HL-60/S4 treated with retinoic acid at 250 ng/mL for 4 days and 3 days (cell line): Measurements from ENCODE around the gene BMAL2.

Source experiments
- in situ Hi-C: fragments of 300-500 bp; cut with MboI; formaldehyde crosslinking; loops from 2 replicates; pipeline ENCODE4 v1.7.0; 2022; ENCODE audit warnings: low sequenced_read_pairs

The BMAL2 gene, protein sequence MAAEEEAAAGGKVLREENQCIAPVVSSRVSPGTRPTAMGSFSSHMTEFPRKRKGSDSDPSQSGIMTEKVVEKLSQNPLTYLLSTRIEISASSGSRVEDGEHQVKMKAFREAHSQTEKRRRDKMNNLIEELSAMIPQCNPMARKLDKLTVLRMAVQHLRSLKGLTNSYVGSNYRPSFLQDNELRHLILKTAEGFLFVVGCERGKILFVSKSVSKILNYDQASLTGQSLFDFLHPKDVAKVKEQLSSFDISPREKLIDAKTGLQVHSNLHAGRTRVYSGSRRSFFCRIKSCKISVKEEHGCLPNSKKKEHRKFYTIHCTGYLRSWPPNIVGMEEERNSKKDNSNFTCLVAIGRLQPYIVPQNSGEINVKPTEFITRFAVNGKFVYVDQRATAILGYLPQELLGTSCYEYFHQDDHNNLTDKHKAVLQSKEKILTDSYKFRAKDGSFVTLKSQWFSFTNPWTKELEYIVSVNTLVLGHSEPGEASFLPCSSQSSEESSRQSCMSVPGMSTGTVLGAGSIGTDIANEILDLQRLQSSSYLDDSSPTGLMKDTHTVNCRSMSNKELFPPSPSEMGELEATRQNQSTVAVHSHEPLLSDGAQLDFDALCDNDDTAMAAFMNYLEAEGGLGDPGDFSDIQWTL

DNA sequence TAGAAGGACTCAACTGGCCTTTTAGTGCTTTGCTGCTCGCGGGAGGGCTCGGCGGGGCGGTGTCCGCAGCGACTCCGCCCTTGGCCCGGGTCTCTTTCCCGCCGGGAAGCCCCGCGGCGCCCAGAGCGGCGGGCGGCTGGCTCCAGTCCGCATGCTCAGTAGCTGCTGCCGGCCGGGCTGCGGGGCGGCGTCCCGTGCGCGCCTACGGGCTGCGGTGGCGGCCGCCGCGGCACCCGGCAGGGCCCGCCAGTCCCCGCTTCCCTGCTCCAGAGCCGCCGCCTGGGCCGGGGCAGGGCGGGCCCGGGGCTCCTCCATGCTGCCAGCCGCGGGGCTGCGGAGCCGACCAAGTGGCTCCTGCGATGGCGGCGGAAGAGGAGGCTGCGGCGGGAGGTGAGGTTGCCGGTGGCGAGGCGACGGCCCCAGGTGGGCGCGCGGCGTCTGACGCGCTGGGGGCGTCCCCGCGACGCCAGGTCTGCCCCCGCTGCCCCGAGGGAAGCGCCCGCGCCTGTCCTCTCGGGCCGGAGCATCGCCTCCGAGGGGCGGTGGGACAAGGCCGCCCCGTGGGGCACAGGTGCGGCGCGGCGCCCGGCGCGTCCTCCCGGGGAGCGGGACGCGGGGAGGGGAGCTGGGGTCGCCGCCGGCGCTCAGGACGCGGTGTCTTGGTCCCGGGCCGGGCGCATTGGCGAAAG, at the start of gene BMAL2:
TSS of gene BMAL2 (plus strand) at position 123 of the 689 bp plus-strand sequence. CDS start at position 360, 237 bp downstream.
- in situ Hi-C loops: no loop called here

DNA sequence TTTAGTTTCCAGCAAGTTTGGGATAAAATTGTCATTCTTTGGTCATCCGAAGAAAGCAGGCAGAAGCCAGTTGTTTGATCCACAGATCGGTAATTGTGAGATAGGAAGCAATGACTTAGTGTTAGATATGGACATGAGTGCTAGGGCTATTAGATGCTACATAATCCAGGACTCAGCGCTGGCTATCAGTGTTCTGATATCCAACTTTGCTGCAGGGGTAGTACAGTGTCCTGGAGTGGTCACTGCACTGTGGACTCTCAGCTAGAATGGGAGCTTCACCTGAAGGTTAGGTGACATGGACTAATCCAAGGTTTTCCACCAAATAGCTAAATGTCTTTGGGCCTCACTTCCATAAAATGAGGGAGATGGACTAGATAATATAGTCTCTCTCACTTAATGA, 48.6 kb upstream of the BMAL2 start:
- in situ Hi-C loops: no loop called here

DNA sequence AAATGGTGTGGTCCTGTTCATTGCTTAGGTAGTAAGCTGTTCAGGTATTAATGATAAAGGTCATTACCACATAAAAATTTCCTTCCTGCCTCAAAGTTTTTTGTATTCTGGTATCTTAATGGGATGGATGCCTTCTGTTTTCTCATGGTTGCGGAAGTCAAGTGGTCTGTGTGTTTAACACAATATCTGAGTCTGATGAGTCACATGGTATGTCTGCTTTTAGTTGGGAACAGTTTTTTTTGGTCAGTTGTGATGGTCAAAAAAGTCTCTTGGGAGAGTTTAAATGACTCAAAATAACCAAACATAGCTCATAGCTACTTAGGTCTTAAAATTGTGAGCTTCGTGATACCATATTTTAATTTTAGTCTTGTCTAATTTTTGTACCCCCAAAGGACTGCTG, 47.9 kb upstream of the BMAL2 start:
- in situ Hi-C loops: no loop called here

DNA sequence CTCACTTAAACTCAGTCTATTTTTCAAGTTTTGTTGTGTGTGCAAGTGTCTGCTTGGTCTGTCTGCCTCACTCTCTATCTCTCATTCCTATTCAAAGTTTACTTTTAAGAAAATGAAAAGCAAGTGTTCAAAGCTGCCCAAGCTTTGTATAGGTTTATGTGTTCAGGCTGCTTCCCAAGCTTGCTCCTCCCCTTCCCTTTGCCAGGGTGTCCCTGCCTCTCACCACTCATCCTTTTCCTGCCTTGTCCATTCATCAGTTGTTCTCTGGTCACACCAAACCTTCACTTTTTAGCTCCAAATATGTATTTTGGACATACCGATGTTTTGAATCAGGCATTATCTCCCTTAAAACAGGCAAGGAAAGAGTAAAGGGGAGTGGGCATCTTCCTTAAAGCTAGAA, 47.2 kb upstream of the BMAL2 start:
- in situ Hi-C loops: no loop called here

DNA sequence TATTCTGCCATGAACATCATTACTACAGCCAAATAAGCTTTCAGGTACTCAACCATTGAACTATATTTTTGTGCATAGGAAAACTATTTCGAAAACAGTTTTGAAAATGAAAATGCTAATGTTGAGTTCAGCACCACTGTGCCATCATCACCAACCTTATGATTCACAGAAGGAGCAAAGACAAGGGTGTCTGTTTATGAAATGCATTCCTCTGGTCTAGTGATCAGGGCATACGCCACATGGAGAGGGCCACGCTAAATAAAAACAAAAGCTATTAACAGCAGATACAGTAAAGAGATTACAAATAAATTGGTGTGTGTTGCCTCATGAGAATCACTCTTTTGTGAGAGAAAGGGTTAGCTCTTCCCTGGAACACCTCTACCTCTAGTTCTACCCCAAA, 43.2 kb upstream of the BMAL2 start:
- in situ Hi-C loops: no loop called here

DNA sequence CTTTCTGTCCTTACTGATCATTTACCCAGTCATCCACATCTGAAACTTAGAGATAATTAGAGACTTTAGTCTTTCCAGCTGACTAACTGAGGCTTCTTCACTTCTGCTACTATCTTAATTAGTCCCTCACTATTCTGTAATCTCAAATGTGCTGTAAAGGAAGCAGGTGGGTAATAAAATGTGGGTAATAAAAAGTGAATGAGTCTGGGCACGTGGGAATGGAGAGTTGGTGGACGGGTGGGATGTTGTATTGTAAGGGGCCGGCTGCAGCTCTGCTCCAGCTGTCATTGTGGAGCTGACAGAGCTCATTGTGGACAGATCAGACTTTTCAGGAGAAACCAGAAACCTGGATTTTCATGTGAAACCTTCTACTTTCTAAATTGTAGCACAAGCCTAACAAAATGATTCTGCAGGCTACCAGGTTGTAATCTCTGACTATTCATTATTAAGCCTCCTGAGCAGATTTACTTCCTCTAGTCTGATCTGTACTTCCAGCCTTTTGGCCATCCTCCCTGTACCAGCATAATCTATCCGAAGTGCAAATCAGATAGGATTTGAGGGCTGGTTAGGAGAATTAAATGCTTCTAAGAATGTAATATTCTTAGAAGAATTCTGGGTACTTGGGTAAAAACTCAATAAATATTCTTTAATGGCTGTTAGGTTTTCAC, 42.0 kb upstream of the BMAL2 start:
- in situ Hi-C loops: no loop called here

DNA sequence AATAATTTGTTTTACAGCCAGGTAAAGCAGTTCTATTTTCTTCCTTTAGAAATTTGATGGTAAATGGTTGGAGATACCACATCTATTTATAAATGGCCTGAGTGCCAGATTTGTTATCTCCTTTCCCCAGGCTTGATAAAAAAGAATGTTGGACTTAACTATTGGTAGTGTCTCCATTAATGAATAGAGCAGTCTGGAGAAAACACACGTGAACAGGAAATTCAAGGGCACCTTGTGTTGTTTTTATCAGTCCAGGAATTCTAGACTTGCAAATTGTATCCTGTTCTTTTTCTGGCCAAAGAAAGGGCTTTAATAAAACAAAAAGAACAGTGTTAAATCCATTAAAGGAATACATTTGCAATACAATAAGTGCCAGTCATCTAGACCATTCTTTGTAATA, 40.8 kb upstream of the BMAL2 start:
- in situ Hi-C loops: no loop called here

DNA sequence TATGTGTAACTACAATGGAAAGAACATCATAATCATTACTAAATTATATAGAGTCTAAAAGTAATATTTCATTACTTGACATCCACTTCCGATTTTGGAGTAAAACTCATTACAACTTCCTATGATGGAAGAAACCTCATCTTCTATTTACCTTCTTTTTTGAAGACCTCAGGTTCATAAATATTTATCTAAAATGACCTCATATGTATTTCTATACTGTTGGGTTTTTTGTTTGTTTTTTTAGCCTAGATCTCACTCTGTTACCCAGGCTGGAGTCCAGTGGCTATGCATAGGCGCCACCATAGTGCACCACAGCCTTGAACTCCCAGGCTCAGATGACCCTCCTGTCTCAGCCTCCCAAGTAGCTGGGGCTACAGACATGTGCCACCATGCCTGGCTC, 39.9 kb upstream of the BMAL2 start:
- in situ Hi-C loops: no loop called here

DNA sequence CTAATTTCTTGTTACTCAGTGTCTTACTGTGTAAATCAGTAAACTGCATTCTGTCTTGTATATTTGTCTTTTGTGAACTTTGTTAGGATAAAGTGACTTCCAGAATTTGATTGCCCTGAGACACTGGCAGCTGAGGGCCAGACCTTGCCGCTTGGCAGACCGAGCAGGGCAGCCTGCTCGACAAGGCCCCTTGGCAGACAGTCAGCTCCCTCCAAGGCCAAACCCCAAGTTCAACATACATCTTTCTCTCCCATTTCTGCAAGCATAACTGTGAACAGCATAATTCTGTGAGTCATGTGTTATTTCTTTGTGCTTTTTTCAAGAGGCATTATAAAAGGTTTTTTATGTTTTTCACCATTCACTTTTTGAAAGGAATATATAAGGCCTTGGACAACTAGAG, 39.2 kb upstream of the BMAL2 start:
- in situ Hi-C loops: no loop called here

DNA sequence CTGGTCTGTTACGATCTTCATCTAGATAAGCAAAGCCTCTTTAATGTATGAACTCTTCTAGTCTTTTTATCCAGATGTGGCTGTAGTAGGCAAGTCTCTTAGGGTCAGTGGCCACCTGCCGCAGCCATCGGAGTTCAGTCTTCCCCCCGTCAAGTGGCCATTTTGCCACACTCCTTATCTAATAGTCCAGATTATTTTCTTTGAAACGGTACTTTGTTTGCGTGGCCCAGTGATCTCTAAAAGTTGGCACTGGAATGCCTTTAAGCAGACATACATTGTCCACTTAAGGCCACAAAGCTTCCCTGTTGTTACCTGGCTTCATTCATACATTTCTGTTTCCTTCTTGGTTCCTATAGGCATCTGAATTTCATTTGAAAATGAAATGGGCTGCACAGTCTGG, 36.0 kb upstream of the BMAL2 start:
- in situ Hi-C loops: no loop called here

DNA sequence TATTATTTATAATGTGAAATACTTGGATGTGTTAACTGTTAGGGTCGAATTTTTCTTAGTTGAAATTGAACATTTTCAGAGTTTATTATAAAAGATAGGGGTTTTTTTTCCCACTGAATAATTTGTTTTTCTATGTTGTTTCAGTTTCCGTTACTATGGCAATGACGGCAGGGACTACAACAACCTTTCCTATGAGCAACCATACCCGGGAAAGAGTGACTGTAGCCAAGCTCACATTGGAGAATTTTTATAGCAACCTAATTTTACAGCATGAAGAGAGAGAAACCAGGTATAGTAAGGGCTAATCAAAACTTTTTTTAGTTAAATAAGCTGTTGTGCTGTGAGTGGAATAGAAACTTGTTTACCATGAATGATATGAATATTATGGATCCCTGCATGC, 35.1 kb upstream of the BMAL2 start:
- in situ Hi-C loops: no loop called here

DNA sequence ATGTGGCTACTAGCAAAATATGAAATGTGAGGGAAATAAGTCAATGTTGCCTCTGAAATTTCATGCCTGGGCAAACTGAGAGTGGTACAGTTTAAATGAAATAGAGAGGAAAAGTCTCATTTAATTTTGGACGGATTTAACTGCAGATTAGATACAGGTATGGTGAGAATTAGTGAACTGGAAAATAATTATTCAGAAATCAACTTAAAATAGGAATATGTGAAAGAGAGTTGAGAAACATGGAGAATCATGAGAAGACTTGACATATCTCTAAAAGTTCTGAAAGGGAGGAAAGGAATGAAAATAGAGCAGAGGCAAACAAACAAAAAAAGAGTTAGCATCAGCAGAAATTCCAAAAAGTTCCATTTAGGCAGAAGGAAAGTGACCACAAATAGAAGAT, 33.5 kb upstream of the BMAL2 start:
- in situ Hi-C loops: no loop called here

DNA sequence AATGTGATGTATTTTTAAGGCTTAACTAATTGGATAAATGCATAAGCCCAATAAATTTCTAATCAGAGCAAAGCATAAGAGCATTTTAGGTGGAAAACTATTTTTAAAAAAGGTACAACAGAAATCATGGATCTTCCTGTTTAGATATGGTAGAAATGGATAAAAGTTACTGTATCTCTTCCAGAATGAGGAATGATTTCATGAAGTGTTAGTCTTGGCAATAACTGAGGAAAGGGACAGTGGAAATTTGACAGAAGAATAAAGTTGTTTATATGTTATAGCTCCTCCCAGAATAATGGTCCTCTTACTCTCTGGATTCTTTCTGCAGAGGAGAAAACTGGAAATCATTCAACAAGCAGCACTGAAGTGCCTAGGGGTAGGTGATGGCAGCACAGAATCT, 32.4 kb upstream of the BMAL2 start:
- in situ Hi-C loops: loop anchor here (25.0 kb wide), 1 partner anchor 263 kb away; no protein-coding TSS in a partner anchor

DNA sequence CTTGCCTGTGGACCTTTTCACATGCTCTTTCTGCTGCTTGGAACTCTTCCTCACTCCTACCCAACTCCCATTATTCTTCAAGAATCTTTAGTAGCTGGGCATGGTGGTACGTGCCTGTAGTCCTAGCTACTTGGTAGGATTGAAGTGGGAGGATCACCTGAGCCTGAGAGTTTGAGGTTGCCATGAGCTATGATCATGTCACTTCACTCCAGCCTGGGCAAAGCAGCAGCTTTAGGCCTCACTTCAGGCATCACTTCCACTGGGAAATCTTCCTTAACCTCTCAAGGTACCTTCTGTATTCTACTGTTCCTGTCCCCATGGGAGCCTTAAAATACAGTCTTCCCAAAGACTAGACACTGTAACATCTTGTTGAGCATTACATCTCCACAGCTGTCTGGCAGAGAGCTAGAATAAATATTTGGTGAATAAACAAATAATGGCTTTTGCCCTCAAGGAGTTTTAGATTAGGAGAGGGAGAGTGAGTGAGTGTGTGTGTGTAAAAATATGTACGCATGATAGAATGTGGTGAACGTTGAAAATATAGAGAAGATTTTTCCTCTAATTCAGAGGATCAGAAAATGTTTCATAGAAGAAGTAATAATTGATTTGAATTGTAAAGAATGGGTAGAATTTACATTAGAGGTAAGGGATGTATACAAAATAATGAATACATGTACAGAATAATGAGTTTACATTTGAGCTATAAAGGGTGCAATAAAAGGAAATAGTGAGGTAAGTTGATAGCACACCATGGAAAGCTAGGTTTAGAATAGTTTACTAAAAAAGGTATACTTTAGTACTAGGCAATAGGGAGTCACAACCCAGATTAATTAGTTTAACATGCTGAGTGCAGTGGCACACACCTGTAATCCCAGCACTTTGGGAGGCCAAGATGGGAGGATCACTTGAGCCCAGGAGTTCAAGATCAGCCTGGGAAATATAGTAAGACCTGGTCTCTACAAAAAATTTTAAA, 29.2 kb upstream of the BMAL2 start:
- in situ Hi-C loops: loop anchor here (25.0 kb wide), 1 partner anchor 266 kb away; no protein-coding TSS in a partner anchor

DNA sequence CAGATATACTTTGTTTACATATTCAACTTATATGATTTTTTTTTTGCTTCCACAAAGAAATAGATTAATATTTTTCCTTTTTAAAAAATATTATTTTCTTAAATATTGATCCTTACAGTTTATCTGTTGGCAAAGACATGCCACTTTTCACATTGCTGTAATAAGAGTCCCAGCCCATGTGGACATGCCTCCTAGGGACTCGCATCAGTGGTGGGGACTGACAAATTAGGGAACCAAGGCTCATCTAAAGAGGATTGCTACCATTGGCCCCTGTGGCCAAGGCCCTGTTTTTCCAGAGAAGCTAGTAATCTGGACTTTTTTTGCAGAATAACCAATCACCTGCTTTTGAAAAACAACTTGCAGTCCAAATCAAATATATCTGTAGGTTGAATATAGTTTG, 27.8 kb upstream of the BMAL2 start:
- in situ Hi-C loops: loop anchor here (25.0 kb wide), 1 partner anchor 268 kb away; no protein-coding TSS in a partner anchor

DNA sequence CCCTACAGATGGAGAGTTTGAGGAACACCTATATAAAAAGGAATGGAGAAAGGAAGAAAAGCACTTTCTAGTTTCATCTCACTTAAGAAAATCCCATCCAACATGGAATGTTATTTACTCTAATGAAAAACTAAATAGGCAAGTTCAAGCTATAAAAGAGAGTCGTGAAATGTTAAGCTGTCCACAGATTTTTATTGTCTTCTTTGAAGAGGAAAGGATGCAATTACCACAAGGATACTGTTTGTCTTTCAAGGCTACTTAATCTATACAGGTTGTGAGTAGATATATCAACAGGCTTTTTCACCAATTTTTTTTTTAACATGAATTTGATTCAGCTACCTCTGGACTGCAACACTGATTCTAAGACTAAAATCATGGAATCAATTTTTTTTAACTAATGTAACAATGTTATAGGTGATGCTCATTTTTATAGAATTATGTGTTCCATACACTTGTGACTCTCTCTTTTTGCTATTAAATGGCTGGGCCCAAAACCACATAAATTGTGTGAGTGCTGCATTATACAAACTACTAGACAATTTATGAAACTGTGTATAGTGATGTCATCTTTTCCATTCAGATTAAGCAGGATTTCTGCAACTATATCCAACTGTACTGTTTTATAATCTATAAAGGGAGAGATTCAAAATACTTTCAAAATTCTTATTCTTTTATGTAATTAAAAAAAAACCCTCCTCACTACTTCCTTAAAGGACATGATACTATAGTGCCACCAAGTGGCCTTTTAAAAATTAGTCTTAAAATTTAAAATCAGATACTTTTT, 26.8 kb upstream of the BMAL2 start:
- in situ Hi-C loops: loop anchor here (25.0 kb wide), 1 partner anchor 269 kb away; no protein-coding TSS in a partner anchor

DNA sequence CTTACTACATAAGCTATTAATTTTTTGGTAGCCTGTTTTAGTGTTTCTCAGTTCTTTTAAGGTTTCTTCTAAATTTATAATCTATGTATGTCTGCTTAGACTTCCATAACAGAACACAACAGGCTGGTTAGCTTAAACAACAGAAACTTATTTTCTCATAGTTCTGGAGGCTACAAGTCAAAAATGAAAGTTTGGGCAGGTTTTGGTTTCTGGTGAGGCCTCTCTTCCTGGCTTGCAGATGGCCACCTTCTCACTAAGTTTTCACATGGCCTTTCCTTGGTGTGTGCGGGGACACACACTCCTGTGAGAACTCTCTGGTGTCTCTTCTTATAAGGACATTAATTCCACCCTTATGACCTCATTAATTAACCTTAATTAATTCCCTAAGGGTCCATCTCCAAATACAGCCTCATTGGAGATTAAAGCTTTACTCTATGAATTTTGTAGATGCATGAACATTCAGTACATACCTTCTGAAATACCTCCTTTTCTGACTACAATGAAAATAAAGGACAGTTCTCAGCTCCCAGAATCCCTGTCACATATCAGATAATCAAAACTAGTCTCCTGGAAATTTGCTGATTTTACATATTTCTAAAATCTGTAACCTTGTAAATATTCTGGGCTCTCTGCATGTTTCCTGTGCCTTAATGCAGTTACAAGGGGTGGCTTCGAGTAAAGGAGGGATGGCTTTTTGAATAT, 23.2 kb upstream of the BMAL2 start:
- in situ Hi-C loops: loop anchor here (25.0 kb wide), 1 partner anchor 272 kb away; no protein-coding TSS in a partner anchor

DNA sequence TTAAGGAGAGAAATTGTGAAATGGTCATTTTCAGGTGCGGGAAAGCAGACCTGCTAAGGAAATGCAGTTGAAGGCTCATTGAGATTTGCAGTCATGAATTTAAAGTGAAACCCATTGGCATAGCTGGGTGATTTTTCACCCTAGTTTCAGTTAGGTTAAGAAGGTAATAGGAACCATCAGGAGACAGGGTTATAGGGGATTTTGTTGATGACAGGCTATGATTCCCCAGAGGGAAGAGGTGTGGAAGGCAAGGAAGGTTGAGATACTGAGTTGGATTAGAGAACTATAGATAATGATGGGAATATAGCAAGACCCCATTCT, 22.7 kb upstream of the BMAL2 start:
- in situ Hi-C loops: loop anchor here (25.0 kb wide), 1 partner anchor 273 kb away; no protein-coding TSS in a partner anchor

DNA sequence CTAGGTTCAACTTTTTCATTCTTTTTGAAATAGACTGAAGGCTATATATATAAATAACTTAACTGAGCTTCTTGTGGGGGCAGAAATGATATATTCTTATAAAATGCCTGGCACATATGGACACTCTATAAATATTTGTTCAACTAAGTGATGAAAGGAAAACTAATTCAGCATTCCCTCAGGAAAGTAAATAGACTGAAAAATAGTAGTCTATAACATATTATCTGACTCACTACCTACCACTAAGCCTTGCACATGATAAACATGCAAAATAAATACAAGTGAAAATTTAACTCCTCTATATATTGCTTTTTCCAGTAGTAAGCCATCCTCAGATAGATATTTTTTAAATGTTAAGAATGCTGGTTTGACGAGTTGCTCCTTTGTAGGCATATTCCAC, 15.7 kb upstream of the BMAL2 start:
- in situ Hi-C loops: loop anchor here (25.0 kb wide), 1 partner anchor 280 kb away; no protein-coding TSS in a partner anchor
